OCI-LY3 (cell line): ENCODE data around the gene C2orf92.

Experiments
- CTCF ChIP-seq: fragments of 200-600, 300-600 bp; sonication (generic); IDR thresholded peaks from 2 replicates; pipeline ENCODE4 v1.5.1; 2014; ENCODE audit warnings: antibody characterized with exemption, low read length, low read depth
- EZH2phosphoT487 ChIP-seq: fragments of 200-600 bp; shearing (Covaris generic); IDR thresholded peaks from 2 replicates; pipeline ENCODE4 v1.6.1; 2018; ENCODE audit warnings: antibody characterized with exemption, mixed run types, low read depth

GRCh38 chr2:97726261-97727064 is 57.0 kb downstream of the C2orf92 start:
- TF ChIP-seq CTCF = no peak
- TF ChIP-seq EZH2phosphoT487 = no peak
